K562 (cell line): ENCODE measurements around the gene IL17REL. TPM values are rescaled to one million over a fixed set of nuclear protein-coding genes. Genes with fewer than 3 reads are reported as not detected.

Experiments
- NR2C1 ChIP-seq, 2 experiments: fragments of 450-650 bp; IDR thresholded peaks; 2 replicates each; pipeline ENCODE4 v1.6.1; 2017; ENCODE audit warnings: mild to moderate bottlenecking in 2 of 2, antibody characterized with exemption in 1 of 2, inconsistent platforms in 1 of 2, missing compliant biosample characterization in 1 of 2, missing genetic modification characterization in 1 of 2
- POLR2A ChIP-seq: fragments of 450-650 bp; conservative IDR thresholded peaks from 2 replicates; pipeline ENCODE4 v1.6.1; 2016
- POLR2G ChIP-seq: fragments of 200-400 bp; formaldehyde crosslinking; IDR thresholded peaks from 2 replicates; pipeline ENCODE4 v1.6.1; 2017; ENCODE audit warnings: low read depth, mild to moderate bottlenecking, antibody characterized with exemption, low read length, moderate library complexity
- RBFOX2 ChIP-seq: fragments of 200-400 bp; formaldehyde crosslinking; IDR thresholded peaks from 2 replicates; pipeline ENCODE4 v1.6.1; 2017; ENCODE audit warnings: low read depth, mild to moderate bottlenecking, low read length, moderate library complexity
- SAFB ChIP-seq: fragments of 200-400 bp; formaldehyde crosslinking; IDR thresholded peaks from 2 replicates; pipeline ENCODE4 v1.6.1; 2017; ENCODE audit warnings: low read depth, low read length, borderline replicate concordance
- SMAD4 ChIP-seq: fragments of 250-450 bp; sonication (Bioruptor Pico); conservative IDR thresholded peaks from 2 replicates; pipeline ENCODE4 v1.8.0; 2021; ENCODE audit warnings: inconsistent platforms, mild to moderate bottlenecking, moderate library complexity
- TCF3 ChIP-seq: sonication (generic); formaldehyde crosslinking; IDR thresholded peaks from 2 replicates; pipeline ENCODE4 v1.4.0; 2020; ENCODE audit warnings: mild to moderate bottlenecking, missing genetic modification reagents
- TEAD1 ChIP-seq, 2 experiments: fragments of 450-650 bp in 1 of 2; sonication (generic) in 1 of 2; formaldehyde crosslinking; IDR thresholded peaks; 2 replicates each; pipeline versions ENCODE4 v1.4.0 to v1.8.0; 2020 to 2022; ENCODE audit warnings: mild to moderate bottlenecking in 2 of 2, missing genetic modification reagents in 1 of 2
- TEAD4 ChIP-seq, 2 experiments: sonication (generic) in 1 of 2; formaldehyde crosslinking in 1 of 2; IDR thresholded peaks; 2 replicates each; pipeline versions ENCODE4 v1.6.1 to v1.8.0; 2012 to 2022; ENCODE audit warnings: borderline replicate concordance in 1 of 2, inconsistent platforms in 1 of 2, low read length in 1 of 2, mild to moderate bottlenecking in 1 of 2, missing genetic modification reagents in 1 of 2
- ZBTB7A ChIP-seq: IDR thresholded peaks from 2 replicates; pipeline ENCODE4 v1.6.1; 2011; ENCODE audit warnings: low read depth, mild to moderate bottlenecking, low read length, moderate library complexity, borderline replicate concordance; ENCODE audit not compliant: control insufficient read depth
- polyA plus RNA-seq, 8 experiments: library from polyadenylated mRNA; depleted of rRNA in 4 of 8; stranded (reverse) in 5 of 8; unstranded in 3 of 8; fragments of >200 nt; fragmentation: Nextera tagmentation in 2 of 8; fragmentation: Illumina TruSeq in 1 of 8; extraction: Ambion mirVana in 2 of 8; extraction: Trizol in 1 of 8; gene quantifications; 2 replicates each; pipeline versions ENCODE4 v1.2.1 to v1.2.3, GENCODE V29; 2011 to 2014; ENCODE audit warnings: inconsistent platforms in 1 of 8, missing spikeins in 1 of 8
- total RNA-seq, 7 experiments: library from RNA; depleted of rRNA in 6 of 7; stranded (reverse); fragments of >200 nt in 6 of 7; fragmentation: Illumina TruSeq in 2 of 7; extraction: Trizol in 2 of 7; gene quantifications; 2 replicates each; pipeline versions ENCODE4 v1.2.1 to v1.2.3, GENCODE V29; 2011 to 2021; ENCODE audit warnings: low replicate concordance in 1 of 7
- TF ChIP-seq, protein P1 (sequence below): fragments of 450-650 bp; IDR thresholded peaks from 2 replicates; pipeline ENCODE4 v1.6.1; 2014; ENCODE audit warnings: low read depth, mild to moderate bottlenecking, moderate library complexity, borderline replicate concordance
- TF ChIP-seq, protein P2 (sequence below): fragments of 200-800 bp; sonication (Bioruptor generic); IDR thresholded peaks from 2 replicates; pipeline ENCODE4 v1.6.1; 2017; ENCODE audit warnings: missing genetic modification characterization, missing compliant biosample characterization

The IL17REL gene
- total and polyA plus RNA-seq, 9 of the 15 experiments (the other 6 are each of a cell fraction or from before 2014, with no cell fraction given) = 0.05 to 0.42 (median 0.11) TPM; not detected in 4

- TF ChIP-seq NR2C1 (IDR thresholded peaks at IDR 0.05) (peak; percentile 43; the same call in 1 of the 2 replicates), NR2C1 (tag; IDR thresholded peaks at IDR 0.05) (peak; percentile 76), POLR2G (peak; percentile 57; the same call in 1 of the 2 replicates), SAFB (no peak), POLR2A (no peak), ZBTB7A (peak; percentile 80; the same call in 1 of the 2 replicates), TCF3 (CRISPR knock-in tag) (peak; percentile 48; the same call in 1 of the 2 replicates), SMAD4 (CRISPR knock-in tag) (peak; percentile 59; the same call in 1 of the 2 replicates), RBFOX2 (peak; percentile 34), TEAD4 (IDR thresholded peaks at IDR 0.05; ENCODE audit: low read length) (peak; percentile 21; the same call in 1 of the 2 replicates), TEAD4 (CRISPR knock-in tag; IDR thresholded peaks at IDR 0.05; ENCODE audit: borderline replicate concordance) (no peak), TEAD1 (CRISPR knock-in tag; IDR thresholded peaks at IDR 0.05) (0 out of 4 replicates have a peak, but pooled peaks of 1 of the 2 experiments have one; percentile 29)
- TF ChIP-seq, protein P1, sequence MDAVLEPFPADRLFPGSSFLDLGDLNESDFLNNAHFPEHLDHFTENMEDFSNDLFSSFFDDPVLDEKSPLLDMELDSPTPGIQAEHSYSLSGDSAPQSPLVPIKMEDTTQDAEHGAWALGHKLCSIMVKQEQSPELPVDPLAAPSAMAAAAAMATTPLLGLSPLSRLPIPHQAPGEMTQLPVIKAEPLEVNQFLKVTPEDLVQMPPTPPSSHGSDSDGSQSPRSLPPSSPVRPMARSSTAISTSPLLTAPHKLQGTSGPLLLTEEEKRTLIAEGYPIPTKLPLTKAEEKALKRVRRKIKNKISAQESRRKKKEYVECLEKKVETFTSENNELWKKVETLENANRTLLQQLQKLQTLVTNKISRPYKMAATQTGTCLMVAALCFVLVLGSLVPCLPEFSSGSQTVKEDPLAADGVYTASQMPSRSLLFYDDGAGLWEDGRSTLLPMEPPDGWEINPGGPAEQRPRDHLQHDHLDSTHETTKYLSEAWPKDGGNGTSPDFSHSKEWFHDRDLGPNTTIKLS = no peak
- TF ChIP-seq, protein P2, sequence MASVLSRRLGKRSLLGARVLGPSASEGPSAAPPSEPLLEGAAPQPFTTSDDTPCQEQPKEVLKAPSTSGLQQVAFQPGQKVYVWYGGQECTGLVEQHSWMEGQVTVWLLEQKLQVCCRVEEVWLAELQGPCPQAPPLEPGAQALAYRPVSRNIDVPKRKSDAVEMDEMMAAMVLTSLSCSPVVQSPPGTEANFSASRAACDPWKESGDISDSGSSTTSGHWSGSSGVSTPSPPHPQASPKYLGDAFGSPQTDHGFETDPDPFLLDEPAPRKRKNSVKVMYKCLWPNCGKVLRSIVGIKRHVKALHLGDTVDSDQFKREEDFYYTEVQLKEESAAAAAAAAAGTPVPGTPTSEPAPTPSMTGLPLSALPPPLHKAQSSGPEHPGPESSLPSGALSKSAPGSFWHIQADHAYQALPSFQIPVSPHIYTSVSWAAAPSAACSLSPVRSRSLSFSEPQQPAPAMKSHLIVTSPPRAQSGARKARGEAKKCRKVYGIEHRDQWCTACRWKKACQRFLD (CRISPR knock-in tag) = 0 out of 2 replicates have a peak, but pooled peaks have one; percentile 23
These were observed 45.5 kb downstream of the IL17REL start (continued) for GRCh38 chr22:49966774-49967705.
